HG03196 (cell line): Measurements from ENCODE around the gene PIEZO1.
A peak's percentile ranks its signal among the peaks of the same experiment; 100 is the strongest.

Experiments
- ATAC-seq: cut with Tn5 transposase; IDR thresholded peaks from one replicate; pipeline ENCODE4 v1.9.1; 2021; ENCODE audit not compliant: unreplicated experiment

The PIEZO1 gene

DNA sequence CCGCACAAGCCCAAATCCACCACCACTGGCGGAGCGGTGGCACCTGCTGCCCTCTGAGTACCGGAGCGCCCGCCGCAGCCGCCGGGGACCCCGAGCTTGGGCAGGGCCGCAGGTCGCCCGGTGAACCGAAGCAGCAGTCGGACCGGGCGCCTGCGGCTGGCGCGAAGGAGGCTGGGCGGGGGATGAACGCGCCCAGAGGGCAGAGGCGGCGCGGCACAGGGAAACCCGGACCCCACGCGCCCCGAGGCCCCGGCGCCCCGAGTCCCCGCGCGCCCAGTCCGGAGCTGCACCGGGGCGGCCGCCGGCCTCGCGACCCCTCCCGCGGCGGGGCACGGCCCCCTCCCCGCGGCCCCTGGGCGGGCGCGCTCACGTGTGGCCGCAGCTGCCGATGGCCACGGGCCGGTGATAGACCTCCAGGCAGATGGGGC is 79.2 kb downstream of the PIEZO1 start:
- ATAC-seq, result peak; percentile 8

DNA sequence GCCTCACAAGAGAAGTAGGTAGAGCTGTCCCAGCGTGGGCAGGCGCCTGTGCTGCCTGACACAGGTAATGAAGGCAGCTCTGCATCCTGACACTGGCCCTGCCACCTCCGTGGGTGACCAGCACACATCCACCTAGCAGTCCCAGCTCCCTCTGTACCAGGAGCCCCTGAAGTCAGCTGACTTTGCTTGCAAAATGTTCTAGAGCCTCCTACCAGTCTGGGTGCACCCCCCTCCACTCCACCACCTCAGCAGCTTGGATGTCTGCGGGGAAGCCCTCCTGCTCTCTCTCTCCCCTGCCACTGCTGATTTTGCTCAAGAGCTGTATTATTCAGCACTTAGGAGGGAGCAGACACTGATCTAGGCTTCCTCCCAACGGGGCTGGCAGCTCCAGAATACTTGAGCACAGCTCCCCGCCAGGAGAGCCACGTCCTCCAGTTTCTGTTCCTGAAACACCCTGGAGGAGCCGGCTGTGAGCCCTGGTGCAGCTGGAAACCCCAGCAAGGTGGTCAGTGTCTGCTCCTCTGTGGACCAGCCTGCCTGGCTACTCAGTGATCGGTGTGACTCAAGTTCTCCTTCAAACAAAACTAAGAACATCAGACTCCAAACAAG is 79.8 kb downstream of the PIEZO1 start:
- ATAC-seq, result no peak

DNA sequence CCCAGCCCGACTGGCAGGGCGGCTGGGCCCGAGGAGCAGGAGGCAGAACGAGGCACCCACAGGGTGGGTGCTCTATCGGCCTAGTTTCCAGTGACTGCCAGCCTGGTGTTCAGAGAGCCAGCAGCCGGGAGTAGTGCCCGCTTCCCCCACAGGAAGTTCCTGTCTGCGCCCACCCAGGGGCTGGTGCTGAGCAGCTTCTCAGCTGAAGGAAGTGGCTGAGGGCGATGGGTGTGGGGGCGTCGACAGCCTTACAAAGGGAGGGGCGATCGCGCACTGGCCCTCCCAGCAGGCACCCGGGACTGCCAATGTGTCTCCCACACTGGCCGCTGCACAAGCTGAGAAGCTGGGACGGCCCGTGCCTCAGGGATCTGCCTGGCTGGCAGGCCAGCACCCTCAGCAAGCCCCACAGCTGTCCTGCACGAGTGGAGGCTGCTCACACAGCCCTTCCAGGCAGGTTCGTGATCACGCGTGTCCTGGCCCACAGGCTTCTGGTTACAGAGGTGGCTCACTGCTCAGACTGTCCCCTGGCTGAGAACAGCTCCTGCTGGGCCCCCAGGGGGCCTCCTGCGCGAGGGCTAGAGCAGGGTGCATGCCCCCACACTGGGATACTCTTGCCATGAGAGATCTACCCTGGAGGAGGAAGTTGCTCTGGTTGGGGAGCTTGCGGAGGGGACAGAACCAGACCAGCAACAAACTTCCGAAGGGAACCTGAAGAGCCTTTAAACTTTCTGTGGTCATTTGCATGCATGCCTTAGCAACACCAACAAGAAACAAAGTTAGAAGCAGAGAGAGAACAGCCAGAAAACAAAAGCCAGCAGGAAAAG is 81.3 kb downstream of the PIEZO1 start:
- no peak for ATAC-seq

DNA sequence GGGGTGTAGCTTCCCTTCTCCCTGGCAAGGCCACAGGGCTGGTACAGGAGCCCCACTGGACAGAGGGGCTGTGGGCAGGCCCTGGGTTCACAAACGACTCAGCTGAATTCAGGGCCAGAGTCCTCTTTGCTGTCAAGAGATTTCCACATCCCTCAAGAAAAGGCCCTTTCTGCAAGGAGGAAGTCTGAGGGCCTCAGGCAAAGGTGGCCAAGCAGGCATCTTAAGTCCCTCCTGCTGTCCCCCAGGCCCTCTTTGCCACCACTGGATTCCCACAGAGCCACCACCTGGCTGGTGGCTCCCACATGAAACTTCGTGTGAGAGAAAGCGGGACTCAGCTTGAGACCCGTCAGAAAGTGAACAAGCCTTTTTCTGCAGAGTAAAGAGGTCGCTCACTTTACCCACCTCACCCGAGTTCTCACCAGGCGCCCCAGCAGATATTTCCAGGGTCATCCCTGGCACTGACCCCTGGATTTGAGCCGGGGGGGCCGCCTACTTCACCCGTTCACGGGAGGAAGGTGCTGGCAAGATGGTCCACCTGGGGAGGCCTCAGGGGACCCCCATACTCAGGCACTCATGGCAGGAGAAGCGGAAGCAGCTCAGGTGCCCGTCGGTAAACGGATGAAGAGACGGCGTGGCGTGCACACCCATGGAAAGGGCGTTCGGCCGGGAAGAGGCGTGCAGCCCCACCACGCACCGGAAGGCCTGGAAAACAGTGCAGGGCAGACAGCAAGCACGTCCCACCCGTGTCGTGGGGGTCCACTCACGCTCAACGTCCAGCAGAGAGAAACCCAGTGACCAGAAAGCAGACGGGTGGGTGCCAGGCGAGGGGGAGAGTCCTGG is 82.4 kb downstream of the PIEZO1 start:
- no peak for ATAC-seq

DNA sequence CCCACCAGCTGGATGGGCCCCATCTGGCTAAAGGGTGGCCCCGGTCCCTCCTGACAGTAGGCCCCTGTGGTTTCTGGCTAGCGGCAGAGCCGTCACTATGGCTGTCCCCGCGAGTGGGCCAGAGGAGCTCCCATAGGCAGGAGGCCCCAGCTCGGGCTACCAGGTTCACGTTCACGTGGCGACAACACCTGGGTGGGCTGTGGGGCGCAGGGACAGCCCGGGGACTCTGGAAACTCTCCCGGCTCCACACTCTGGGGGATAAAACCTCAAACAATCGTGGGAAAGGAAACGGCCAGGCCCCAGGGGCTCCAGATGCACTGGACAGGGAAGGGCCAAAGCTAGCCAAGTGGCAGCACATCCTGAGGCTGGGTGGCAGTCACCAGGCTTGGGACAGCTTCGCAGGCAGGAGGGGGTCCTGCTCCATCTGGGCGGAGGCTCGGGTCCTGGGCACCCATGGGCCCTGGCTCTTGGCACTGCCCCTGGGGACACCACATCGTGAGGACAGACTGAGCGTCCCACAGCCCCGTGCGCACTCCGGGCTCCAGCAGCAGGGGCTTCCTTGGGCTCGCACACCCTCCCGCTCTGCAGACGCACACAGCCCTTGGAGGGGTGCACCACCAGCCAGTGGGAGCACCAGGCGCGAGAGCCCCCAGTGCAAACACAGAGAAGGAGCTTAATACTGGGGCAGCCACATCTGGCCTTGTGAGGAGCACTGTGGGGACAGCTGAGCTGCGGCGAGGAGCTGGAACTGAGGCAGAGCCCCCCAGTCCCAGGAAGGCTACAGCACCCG is 83.2 kb downstream of the PIEZO1 start:
- no peak for ATAC-seq

DNA sequence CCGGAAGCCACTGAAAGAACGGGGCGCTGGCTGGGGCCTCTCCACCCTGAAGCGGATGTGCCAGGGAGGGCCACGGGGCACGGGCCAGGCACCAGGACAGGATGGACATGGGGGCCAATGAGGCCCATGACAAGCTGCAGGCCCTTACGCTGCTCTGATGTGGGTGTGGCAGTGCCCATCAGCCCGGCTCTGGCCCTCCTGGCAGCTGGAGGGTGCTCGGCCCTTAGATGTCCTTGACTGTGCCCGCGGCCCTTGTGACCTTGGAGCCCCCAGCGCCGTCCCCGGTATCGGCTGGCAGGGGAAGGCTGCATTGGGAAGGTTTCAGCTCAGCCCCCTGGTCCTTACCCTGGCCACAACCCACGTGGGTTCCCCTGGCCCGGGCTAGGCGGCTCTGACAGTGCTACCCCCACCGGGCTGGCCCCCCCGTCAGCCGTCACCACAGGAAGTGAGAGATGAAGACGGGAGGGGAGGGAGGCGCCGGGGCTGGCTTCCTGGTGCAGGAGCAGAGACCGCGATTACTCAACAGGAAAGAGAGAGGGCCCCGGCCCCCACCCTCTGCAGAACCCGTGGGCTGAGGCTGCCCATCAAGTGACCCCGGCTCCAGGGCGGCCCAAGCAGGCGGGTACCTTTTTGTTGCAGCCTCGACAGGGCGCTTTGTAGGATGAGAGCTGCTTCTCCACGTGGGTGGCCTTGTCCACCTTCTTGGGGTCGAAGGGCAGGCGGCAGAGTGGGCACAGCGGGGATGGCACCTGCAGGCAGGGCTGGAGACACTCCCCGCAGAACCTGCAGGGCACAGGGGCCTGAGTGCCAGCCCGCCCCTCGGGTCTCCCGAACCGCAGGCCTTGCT is 84.2 kb downstream of the PIEZO1 start:
- peak; percentile 47 for ATAC-seq

DNA sequence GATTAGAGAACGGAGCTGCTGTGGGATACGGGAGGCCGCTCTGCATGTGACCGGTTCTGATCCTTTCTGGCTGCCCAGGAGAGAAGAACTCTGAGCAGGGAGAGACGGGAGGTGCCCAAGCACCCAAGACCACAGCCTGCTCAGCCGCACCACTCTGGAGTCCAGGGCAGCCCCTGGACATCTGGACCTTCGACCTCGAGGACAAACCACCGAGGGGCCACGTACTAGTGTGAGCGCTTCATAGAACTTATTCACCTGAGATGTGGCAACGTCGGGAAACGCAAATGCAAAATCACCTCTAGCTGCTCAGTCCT is 84.7 kb downstream of the PIEZO1 start:
- ATAC-seq, result no peak

DNA sequence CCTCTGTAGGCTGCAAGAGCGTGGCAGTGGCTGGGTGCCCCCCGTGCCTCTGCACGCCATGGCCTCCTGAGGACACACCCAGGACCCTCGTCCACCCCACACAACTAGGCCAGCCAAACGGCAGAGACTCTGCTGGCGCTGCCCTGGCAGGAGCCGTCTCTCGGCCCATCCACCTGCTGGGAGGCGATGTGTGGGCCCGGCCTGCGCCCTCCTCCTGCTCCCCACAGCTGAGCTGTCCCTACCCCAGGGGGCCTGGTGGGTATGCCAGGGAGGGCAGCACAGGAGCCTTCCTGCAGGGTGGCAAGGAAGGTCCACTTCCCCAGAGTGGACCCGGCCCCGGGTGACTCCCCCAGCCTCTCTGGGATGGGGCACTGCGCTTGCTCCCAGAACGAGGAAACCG is 85.8 kb downstream of the PIEZO1 start:
- ATAC-seq, result no peak

DNA sequence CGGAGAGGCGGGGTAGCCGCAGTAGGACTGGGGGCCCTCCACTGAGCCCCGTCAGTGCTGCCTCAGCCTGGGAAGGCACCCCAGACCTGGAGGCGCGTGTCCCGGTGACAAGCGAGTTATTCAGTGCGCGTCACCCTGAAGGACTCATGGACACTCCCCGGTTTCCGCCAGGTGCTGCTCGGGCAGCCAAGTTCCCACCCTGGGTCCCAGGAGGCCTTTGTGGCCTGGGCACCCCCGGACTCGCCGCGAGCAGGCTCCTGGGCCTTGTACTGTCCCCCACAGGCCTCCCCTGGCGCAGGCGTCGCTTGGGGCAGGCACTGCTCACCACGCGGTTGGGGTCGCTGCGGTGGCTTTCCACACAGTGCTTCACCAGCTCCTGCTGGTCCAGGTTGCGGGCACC is 86.4 kb downstream of the PIEZO1 start:
- ATAC-seq, result no peak

DNA sequence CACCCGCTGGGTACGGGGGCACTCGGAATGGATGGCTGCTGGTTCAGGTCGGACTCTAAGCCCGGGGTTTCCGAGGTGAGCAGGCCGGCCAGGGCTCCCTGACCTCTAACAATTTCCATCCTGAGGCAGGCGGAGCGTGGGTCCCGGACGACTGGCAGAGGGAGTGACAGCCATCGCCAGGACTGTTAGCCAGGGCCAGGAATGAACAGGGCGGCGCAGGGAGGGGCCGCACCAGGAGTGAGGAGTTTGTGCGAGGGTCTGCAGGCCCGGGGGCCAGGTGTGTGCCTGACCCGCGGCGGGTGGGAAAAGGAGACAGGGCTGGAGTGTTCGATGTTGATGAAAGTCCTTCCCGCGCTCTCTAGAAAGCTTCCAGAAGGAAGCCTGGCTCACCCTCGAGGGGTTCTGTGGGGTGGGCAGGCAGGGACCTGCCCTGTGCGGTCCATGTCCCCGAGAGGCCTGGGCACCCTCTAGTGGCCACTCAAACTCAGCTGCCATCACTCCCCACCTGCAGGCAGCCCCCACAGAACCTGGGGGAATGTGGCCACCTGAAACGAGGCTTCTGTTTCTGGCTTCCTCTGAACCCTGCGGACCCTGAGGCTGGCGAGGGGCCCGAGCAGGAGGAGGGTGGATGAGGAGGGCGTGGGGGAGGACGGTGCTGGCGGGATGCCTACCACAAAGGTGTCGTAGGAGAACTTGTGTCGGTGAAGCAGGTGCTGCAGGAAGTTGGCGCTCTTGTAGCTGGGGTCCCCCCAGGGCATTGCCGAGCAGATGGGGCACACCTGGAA is 87.0 kb downstream of the PIEZO1 start:
- no peak for ATAC-seq

DNA sequence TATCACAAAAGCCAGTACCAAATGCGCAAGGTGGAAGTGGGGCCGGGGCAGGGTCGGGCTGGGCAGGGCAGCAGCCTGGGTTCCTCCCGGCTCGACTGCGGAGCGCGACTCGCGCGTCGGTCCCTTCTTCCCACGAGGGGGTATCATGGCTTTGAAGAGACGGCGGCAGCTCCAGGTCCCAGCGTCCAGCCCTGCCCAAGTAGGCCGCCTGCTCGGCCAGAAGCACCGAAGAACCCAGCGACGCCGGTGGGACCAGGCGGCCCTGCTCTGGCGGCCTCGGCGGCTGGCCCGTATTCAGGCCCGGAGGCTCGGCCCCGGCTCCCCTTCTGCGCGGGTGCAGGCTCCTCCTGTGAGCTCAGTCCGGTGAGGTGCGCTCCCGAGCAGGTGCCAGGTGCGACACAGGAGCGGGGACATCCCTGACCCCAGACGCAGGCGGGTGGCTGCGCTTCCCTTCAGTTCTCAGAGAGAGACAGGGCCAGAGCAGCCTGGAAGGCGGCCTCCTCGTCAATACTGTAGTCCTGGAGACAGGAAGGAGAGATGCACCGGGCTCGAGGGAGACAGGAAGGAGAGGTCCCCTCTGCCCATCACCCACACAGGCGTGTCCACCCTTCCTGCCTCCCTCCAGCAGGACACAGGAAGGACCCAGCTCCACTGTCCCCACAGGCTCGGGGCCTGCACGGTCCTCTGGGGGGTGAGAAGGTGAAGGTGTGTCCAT is 87.7 kb downstream of the PIEZO1 start:
- no peak for ATAC-seq

DNA sequence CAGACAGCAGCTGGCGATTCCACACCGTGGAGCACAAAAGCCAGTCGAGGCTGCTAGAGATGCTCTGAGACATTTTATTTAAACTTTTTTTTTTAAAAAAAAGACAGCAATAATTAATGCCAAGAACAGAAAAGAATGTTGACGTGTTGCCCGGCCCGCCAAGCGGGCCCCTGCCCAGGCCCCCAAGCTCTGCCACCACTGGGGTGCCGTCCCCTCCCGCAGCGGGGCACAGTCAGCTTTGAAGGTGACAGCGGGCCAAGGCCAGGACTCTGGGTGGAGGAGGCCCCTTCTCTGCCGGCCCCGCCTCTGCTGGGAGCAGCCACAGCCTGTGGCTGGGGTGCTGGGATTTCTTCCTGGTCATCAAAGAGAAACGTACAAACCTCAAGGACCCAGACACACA is 88.6 kb downstream of the PIEZO1 start:
- ATAC-seq, result no peak

DNA sequence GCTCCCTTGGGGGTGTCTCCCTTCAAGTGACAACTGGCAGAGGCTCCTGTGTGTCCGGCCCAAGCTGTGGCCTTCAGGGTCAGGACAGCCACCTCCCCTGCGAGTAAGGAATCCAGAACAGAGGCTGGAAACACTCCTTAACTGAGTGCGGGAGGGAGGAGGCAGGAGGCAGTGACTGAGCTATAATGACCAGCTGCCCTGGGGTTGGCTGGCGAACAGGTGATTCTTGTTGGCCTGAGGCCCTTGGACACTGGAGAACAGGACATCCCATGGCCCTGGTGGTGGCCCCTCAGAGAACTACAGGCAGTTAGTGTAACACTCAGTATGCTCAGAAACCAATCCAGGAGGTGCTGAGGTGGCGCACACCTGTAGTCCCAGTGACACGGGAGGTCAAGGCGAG is 89.3 kb downstream of the PIEZO1 start:
- ATAC-seq, result no peak

DNA sequence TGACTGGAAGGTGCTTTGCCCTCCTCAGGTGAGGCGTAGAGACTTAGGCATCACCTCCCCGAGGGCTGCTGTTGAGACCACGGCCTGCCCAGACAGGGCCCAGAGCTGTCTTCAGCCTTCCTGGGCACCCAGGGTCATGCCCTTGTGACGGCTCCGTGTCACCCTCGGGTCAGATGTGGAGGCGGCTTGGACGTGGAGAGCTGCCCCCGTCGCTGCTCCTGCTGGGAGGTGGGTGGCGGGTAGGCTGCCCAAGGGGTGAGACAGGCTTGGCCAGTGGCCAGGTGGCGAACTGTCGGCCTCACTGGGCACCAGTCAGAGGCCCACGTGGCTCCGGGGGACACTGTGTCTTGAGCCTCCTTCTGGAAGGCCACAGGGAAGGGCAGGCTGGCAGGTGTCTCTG is 89.8 kb downstream of the PIEZO1 start:
- ATAC-seq, result no peak

DNA sequence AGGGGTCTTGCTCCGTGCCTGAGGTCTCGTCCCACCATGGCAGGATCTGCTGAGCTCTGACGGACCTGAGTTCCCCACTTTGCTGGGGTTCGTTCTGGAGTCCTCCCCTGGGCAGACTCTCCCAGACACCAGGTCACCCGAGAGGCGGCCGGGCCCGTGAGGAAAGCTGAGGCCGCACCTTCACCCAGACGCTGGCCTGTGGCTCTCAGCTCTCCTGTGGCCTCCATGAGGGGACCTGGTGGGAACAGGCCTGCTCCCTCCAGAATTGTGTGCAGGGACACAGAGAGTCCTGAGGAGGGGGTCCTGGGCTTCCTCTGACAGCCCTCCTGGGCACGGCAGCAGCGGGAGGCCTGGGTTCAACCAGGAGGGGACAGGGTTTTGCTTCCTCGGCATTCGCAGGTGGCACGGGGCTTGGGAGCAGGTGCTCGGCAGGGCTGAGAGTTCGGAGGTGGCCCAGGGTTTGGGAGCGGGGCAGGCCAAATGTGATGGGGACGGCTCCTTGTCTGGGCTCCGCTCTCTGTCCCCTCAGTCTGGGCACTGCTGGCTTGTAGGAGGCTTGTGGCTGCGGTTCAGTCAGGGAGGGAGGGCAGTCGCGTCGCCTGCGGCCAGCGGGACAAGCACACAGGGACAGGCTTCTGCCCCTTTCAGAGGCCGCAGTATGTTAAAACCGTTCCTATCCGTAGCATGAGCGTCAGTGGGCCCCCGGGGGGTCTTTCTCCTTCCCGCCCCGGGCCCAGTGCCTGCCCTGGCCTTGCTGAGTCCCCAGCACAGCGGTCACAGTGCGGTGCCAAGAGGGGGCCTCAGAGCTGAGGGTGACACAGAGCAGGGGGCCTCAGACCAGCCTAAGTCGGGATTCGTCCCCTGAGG is 90.6 kb downstream of the PIEZO1 start:
- no peak for ATAC-seq

DNA sequence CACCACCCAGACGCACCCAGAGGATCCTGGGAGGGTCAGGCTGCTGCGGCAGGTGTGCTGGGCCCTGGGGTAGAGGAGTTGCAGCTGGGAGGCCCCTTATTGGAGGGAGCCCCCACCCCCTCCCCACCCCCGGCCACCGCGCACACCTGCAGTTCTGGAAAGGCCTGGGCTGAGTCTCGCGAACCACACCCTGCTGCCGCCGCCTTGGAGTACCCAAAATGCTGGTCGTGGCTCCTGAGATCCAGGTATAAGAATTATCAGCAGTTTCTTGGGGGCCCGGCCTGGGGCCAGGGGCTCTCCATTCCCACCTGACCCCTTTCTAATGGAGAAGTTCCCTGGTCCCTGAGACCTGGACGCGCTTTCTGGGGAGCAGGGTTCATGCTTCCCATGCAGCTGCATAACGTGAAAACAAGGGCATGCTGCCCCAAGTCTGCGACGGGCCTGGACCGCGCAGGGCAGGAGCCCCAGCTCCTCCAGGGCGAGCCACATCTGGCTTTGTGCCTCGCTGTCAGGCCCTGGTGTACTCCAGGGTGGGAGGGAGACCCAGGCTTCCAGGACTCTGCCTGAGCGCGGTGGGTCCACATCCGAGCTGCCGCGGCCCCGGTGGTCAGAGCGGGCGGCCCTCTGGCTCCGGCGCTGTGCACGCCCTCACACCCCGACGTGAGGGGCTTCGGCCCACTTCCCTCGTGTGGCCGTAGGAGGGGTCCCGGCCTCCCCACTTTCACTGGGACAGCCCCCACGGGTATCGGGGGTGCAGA is 91.4 kb downstream of the PIEZO1 start:
- no peak for ATAC-seq

DNA sequence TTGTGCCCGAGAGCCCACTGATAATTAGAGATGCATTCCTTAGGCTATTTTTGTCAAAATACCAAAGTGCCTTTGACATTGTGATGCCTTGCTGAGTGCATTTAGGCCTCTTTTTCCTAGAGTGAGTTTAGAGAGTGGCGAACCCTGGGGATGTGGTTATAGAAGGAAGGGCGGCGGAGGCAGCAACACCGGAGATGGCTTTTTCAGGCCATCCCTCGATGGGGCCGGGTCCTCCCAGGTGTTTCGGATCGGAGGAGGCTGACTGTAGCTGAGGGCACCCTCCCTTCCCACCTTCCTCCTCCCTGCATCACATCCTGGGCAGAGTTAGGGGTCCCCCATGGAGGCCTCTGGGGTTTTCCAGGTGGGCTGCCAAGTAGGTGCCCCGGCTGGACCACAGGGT is 92.2 kb downstream of the PIEZO1 start:
- ATAC-seq, result no peak
